ENCODE data around the gene ARSB.

DNA sequence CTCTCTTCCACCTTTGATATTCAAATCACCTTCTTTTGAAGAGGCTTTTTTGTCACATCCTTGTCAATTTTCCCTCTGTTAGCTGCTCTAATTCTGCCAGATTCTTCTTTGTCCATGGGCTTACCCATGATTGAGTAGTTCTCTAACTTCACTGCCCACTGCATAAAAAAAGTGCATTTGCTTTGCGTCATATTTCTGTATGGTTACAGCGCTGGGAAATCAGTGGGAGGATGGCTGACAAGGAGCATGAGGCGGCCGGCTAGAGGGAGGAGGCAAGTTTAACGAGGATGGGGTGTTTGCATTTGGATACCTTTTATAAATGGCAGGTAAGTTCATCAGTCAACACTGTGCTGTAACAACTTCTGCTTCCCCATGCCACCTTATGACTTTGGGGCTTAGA, 220.0 kb downstream of the ARSB start:
- TF ChIP-seq, protein P1, sequence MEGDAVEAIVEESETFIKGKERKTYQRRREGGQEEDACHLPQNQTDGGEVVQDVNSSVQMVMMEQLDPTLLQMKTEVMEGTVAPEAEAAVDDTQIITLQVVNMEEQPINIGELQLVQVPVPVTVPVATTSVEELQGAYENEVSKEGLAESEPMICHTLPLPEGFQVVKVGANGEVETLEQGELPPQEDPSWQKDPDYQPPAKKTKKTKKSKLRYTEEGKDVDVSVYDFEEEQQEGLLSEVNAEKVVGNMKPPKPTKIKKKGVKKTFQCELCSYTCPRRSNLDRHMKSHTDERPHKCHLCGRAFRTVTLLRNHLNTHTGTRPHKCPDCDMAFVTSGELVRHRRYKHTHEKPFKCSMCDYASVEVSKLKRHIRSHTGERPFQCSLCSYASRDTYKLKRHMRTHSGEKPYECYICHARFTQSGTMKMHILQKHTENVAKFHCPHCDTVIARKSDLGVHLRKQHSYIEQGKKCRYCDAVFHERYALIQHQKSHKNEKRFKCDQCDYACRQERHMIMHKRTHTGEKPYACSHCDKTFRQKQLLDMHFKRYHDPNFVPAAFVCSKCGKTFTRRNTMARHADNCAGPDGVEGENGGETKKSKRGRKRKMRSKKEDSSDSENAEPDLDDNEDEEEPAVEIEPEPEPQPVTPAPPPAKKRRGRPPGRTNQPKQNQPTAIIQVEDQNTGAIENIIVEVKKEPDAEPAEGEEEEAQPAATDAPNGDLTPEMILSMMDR (IDR thresholded peaks at IDR 0.05) = no peak
- TF ChIP-seq POLR2AphosphoS5 (IDR thresholded peaks at IDR 0.05) = no peak
- no peak for TF ChIP-seq EP300 (IDR thresholded peaks at IDR 0.05; ENCODE audit: low read depth)

All from transverse colon (tissue), 4 donors.